ENCODE data around the gene CLDN34.

CLDN34 gene, protein sequence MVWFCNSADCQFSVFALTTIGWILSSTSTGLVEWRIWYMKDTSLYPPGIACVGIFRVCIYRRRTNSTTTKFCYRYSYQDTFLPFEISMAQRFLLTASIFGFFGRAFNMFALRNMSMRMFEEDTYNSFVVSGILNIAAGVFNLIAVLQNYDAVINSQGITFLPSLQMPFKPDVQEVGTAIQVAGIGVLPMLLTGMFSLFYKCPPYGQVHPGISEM

GRCh38 chrX:9966775-9967408, at the start of gene CLDN34:
CLDN34 (plus strand) TSS chrX:9967358; CDS start chrX:9967358, 0 bp downstream.
- Mint-ChIP-seq H3K36me3 (no peaks in the 10 kb centered on the region), H3K27me3 (peaks cover 1% of the 10 kb centered on the region), H3K4me3 (no peak within 1 kb of the TSS), H3K27ac (no peak within 1 kb of the TSS), H3K9me3 (ENCODE audit: low read depth) (no peaks in the 10 kb centered on the region), H3K4me1 (ENCODE audit: low read depth) (no peaks in the 10 kb centered on the region)

DNA sequence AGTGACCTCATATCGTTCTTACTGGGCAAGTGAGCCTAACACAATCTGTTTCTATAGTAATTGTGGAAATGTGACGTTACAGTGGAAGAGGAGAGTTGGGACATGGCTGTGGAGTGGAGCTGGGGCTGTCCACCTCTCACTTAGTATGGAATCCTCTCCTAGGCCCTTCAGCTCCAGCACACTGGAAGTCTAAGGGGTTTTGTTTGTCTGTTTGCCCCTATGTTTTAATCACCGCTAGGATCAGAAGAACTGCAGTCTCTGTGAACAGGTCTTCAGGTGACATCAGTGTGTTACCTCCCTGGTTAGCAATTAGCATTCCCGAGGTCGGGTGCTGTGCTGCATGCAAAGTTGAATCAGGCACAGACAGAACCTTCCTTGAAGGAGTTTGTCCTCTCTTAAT, 49.3 kb upstream of the CLDN34 start:
- Mint-ChIP-seq H3K4me3 (no peak overlapping the region), H3K27ac (no peak overlapping the region), H3K27me3 (peaks cover 4% of the 10 kb centered on the region), H3K36me3 (no peaks in the 10 kb centered on the region), H3K9me3 (ENCODE audit: low read depth) (no peaks in the 10 kb centered on the region), H3K4me1 (ENCODE audit: low read depth) (no peaks in the 10 kb centered on the region)

DNA sequence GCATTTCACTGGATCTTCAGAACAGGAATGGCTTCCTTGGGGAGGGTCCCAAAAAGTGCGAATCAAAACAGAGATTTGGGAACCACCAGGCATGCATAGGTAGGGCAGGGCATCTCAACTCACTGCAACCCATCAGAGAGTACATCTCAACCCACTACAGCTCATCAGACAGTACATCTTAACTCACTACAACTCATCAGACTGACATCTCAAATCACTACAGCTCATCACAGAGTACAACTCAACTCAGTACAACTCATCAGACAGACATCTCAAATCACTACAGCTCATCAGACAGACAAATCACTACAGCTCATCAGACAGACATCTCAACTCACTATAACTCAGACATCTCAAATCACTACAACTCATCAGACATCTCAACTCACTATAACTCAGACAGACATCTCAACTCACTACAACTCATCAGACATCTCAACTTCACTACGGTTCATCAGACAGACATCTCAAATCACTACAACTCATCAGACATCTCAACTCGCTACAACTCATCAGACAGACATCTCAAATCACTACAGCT, 47.5 kb upstream of the CLDN34 start:
- H3K27me3 Mint-ChIP-seq = peaks cover 4% of the 10 kb centered on the region
- no peaks in the 10 kb centered on the region for H3K36me3 Mint-ChIP-seq
- no peaks in the 10 kb centered on the region for H3K4me1 Mint-ChIP-seq (ENCODE audit: low read depth)
- H3K9me3 Mint-ChIP-seq (ENCODE audit: low read depth) = no peaks in the 10 kb centered on the region
- H3K27ac Mint-ChIP-seq = no peak overlapping the region
- no peak overlapping the region for H3K4me3 Mint-ChIP-seq

DNA sequence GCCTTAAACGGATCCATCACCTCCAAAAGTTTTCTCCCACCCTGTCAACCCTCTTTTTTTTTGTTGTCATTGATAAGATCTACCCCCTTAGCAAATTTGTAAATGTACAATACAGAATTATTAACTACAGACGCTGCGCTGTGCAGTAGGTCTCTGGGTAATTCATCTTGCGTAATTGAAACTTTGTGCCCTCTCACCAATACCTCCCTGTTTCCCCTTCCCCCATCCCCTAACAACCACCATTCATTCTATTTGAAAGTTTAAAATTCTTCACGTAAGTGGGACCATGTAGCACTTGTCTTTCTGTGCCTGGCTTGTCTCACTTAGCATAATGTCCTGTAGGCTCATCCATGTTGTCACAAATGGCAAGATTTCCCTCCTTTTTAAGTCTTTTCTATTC, 45.8 kb upstream of the CLDN34 start:
- no peaks in the 10 kb centered on the region for H3K36me3 Mint-ChIP-seq
- no peaks in the 10 kb centered on the region for H3K4me1 Mint-ChIP-seq (ENCODE audit: low read depth)
- peaks cover 4% of the 10 kb centered on the region for H3K27me3 Mint-ChIP-seq

DNA sequence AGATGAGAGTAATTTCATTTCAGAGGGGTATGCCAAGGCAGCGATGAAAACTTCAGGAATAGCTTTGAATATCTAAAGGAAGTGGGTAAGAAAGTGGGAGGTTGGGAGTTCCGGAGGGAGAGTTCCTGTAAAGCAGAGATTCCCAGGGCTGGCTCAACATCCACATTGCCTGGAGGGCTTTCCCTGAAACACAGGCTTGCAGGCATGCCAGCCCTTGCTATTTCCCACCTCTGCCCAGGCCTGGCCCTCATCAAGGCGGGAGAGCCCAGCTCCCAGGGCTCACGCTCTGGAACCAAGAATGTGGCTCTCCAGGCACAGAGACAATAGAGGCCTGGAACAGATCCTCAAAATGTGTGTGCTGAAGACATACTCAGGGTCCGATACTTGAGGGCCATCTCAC, 43.8 kb upstream of the CLDN34 start:
- H3K27ac Mint-ChIP-seq = no peak overlapping the region

More for the DNA sequence above, 45.8 kb upstream of the CLDN34 start:
- Mint-ChIP-seq H3K27ac (no peak overlapping the region), H3K9me3 (ENCODE audit: low read depth) (no peaks in the 10 kb centered on the region), H3K4me3 (no peak overlapping the region)

GRCh38 chrX:9926002-9926401, 41.2 kb upstream of the CLDN34 start:
- H3K27me3 Mint-ChIP-seq = peaks cover 2% of the 10 kb centered on the region
- H3K4me3 Mint-ChIP-seq = no peak overlapping the region
- H3K36me3 Mint-ChIP-seq = no peaks in the 10 kb centered on the region
- H3K27ac Mint-ChIP-seq = no peak overlapping the region
- H3K4me1 Mint-ChIP-seq (ENCODE audit: low read depth) = no peaks in the 10 kb centered on the region
- H3K9me3 Mint-ChIP-seq (ENCODE audit: low read depth) = no peaks in the 10 kb centered on the region

More for the DNA sequence above, 43.8 kb upstream of the CLDN34 start:
- H3K4me1 Mint-ChIP-seq (ENCODE audit: low read depth) = no peaks in the 10 kb centered on the region
- no peaks in the 10 kb centered on the region for H3K9me3 Mint-ChIP-seq (ENCODE audit: low read depth)
- H3K4me3 Mint-ChIP-seq = no peak overlapping the region
- H3K27me3 Mint-ChIP-seq = peaks cover 2% of the 10 kb centered on the region
- H3K36me3 Mint-ChIP-seq = no peaks in the 10 kb centered on the region

DNA sequence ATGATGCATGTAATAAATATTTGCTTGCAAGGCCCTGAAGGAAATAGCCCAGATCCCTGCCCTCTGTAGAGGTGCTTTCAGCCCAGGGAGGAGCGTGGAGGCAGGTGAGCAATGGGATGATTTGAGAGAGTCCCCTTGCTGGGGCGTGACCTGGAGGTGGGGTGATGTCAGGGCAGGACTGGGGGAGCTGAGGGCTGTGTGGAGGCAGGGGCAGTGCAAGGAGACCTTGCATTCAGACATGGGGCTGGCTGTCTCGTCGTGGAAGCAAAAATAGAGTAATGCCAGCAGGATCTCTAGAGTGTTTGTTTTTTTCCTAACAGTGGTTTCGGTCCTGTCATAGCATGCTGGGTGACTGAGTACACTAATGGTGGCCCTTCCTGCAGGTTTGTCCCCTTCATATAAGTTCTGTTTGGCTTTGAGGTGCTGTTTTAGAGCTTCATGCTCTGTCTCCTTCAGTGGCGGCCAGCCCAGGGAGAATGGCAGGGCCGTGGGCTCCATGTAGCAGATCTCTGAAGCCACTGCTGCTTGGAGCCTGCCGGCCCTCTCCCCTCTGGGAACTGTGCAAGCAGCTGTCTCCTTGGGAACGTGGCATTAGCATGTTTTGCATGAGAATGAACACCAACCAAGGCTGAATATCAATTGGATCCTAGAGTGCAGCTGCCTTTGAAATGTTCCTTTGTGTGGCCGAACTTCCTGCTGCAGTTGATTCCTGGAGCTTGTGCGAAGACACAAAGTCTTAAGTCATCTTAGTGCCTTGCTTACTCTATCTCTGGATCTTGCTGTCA, 39.3 kb upstream of the CLDN34 start:
- H3K4me1 Mint-ChIP-seq (ENCODE audit: low read depth) = no peaks in the 10 kb centered on the region

GRCh38 chrX:9935436-9935835, 31.7 kb upstream of the CLDN34 start:
- Mint-ChIP-seq H3K27me3 (no peaks in the 10 kb centered on the region), H3K4me1 (ENCODE audit: low read depth) (no peaks in the 10 kb centered on the region), H3K4me3 (no peak overlapping the region), H3K27ac (no peak overlapping the region), H3K9me3 (ENCODE audit: low read depth) (no peaks in the 10 kb centered on the region), H3K36me3 (no peaks in the 10 kb centered on the region)

More for the DNA sequence above, 39.3 kb upstream of the CLDN34 start:
- H3K9me3 Mint-ChIP-seq (ENCODE audit: low read depth) = no peaks in the 10 kb centered on the region
- no peaks in the 10 kb centered on the region for H3K27me3 Mint-ChIP-seq
- H3K27ac Mint-ChIP-seq = no peak overlapping the region
- H3K36me3 Mint-ChIP-seq = no peaks in the 10 kb centered on the region
- H3K4me3 Mint-ChIP-seq = no peak overlapping the region

DNA sequence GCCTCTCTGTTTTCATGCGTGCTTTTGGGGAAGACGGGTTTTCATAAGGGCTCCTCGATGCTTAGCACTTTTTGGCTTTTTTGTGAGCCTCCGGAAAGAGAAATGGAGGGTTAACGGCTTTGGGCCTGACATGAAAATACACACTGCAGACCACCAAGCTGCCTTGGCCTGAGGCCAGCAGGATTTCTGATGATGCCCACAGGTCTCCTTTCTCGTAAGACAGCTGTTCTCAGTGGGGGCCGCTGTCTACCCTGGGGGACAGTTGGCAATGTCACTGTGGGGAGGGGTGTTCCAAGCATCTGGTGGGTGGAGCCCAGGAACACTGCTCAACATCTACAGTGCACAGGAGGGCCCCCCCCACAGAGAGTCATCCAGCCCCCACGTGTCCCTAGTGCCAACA, 29.4 kb upstream of the CLDN34 start:
- no peak overlapping the region for H3K27ac Mint-ChIP-seq
- no peaks in the 10 kb centered on the region for H3K36me3 Mint-ChIP-seq
- peaks cover 11% of the 10 kb centered on the region for H3K4me1 Mint-ChIP-seq (ENCODE audit: low read depth)
- no peaks in the 10 kb centered on the region for H3K27me3 Mint-ChIP-seq
- H3K4me3 Mint-ChIP-seq = no peak overlapping the region
- H3K9me3 Mint-ChIP-seq (ENCODE audit: low read depth) = no peaks in the 10 kb centered on the region

- Mint-ChIP-seq H3K36me3 (no peaks in the 10 kb centered on the region), H3K4me1 (ENCODE audit: low read depth) (peaks cover 17% of the 10 kb centered on the region), H3K27me3 (peaks cover 4% of the 10 kb centered on the region), H3K9me3 (ENCODE audit: low read depth) (no peaks in the 10 kb centered on the region), H3K27ac (no peak overlapping the region), H3K4me3 (no peak overlapping the region)
These were observed 28.6 kb upstream of the CLDN34 start for GRCh38 chrX:9938516-9938915.

GRCh38 chrX:9940421-9940820, 26.7 kb upstream of the CLDN34 start:
- no peak overlapping the region for H3K27ac Mint-ChIP-seq
- H3K27me3 Mint-ChIP-seq = peaks cover 4% of the 10 kb centered on the region
- H3K4me1 Mint-ChIP-seq (ENCODE audit: low read depth) = peaks cover 17% of the 10 kb centered on the region
- H3K4me3 Mint-ChIP-seq = no peak overlapping the region
- no peaks in the 10 kb centered on the region for H3K36me3 Mint-ChIP-seq
- H3K9me3 Mint-ChIP-seq (ENCODE audit: low read depth) = no peaks in the 10 kb centered on the region

DNA sequence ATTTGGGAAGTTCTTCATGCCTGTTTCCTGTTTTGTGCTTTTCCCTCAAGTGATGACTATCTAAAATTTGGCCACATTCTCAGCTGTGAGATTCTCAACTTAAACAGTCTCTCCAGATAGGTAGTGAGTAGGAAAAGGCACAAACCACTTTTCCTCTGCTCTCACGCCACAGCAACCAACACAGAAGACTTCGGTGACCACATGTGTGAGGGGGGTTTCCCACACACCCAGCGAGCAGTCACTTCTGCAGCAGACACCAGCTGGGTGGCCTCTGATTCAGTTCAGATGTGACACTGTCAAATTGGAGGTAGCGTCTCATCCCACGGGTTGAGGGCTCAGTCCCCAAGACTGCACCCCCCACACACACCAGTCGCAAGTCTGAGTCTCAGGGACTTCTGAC, 25.1 kb upstream of the CLDN34 start:
- Mint-ChIP-seq H3K36me3 (no peaks in the 10 kb centered on the region), H3K4me3 (peak overlapping the region; percentile 37), H3K27ac (peak overlapping the region; percentile 59), H3K9me3 (ENCODE audit: low read depth) (no peaks in the 10 kb centered on the region), H3K4me1 (ENCODE audit: low read depth) (peaks cover 17% of the 10 kb centered on the region), H3K27me3 (peaks cover 4% of the 10 kb centered on the region)

- H3K9me3 Mint-ChIP-seq (ENCODE audit: low read depth) = no peaks in the 10 kb centered on the region
- no peaks in the 10 kb centered on the region for H3K36me3 Mint-ChIP-seq
- H3K4me1 Mint-ChIP-seq (ENCODE audit: low read depth) = peaks cover 17% of the 10 kb centered on the region
- H3K27ac Mint-ChIP-seq = no peak overlapping the region
- H3K4me3 Mint-ChIP-seq = no peak overlapping the region
- H3K27me3 Mint-ChIP-seq = peaks cover 10% of the 10 kb centered on the region
These were observed 23.7 kb upstream of the CLDN34 start for GRCh38 chrX:9943420-9943819.

DNA sequence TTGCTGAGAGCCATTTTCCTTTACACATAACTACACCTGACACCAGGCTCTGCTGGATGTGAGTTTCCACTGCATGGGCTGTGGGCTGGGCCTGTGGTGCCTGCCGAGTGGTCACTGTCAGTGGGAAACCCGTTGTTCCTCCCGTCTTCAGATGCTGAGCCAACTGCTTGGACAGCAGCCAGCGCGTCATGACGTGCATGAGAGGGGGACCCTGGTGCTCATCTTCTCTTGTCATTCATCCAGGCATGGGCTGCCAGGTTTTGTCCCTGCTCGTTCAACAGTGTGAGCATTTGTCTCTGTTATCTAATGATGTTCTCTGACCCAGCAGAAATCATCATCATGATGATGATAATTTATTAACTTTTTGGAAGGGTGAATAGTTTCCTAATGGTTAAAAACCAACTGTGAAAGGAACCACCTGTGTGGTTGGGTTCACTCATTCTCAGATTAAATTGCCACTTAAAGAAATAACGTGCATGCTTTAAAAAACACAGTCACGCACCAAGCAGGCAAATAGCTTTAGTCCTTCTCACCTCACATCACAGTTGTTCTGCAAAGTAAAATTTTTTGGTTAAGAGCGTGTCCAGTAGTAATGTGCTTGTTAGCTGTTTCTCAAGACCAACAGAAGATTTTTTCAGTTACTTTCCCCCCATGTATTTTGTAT, 19.9 kb upstream of the CLDN34 start:
- no peaks in the 10 kb centered on the region for H3K36me3 Mint-ChIP-seq
- H3K4me3 Mint-ChIP-seq = no peak overlapping the region
- no peak overlapping the region for H3K27ac Mint-ChIP-seq
- peaks cover 14% of the 10 kb centered on the region for H3K27me3 Mint-ChIP-seq
- H3K9me3 Mint-ChIP-seq (ENCODE audit: low read depth) = no peaks in the 10 kb centered on the region
- peaks cover 10% of the 10 kb centered on the region for H3K4me1 Mint-ChIP-seq (ENCODE audit: low read depth)

DNA sequence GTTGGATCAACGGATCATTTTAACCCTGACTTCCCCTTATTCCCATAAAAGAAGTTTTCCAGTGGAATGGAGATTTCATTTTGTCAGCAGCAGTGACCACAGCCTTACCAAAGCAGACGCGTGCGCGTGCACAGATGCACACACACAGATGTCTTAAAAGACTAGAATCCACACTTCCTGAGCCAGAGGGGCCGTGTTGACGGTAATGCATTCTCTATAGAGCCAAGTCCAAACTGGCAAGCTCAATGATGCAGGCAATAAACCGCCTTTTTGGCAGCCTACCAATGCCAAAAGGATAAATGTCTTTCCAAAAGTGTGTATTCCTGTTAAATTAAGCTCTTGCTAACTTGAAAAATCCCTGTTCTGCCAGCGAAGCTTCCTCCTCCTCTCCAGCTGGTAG, 18.8 kb upstream of the CLDN34 start:
- H3K36me3 Mint-ChIP-seq = no peaks in the 10 kb centered on the region
- no peak overlapping the region for H3K4me3 Mint-ChIP-seq
- H3K9me3 Mint-ChIP-seq (ENCODE audit: low read depth) = no peaks in the 10 kb centered on the region
- H3K27ac Mint-ChIP-seq = no peak overlapping the region
- H3K27me3 Mint-ChIP-seq = peaks cover 12% of the 10 kb centered on the region
- peaks cover under 1% of the 10 kb centered on the region for H3K4me1 Mint-ChIP-seq (ENCODE audit: low read depth)

Data from activated naive CD8-positive, alpha-beta T cell (primary cell).